ENCODE measurements around the gene SYT2.

DNA sequence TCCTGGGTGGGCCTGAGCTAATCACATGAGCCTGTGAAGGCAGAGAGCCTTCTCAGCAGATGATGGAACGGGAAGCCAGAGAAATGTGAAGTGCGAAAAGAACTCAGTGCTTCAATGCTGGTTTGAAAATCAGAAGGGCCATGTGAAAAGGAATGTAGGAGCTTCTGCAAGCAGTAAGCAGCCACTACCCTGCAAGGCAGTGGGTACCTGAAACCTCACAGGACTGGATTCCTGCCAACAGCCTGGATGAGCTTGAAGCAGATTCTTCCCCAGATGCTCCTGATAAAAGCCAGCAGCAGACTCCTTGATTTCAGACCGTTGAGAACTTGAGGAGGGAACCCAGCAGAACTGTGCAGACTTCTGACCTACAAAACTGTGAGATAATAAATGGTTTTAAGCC lies 158.6 kb downstream of the SYT2 start:
- TF ChIP-seq, protein P1, sequence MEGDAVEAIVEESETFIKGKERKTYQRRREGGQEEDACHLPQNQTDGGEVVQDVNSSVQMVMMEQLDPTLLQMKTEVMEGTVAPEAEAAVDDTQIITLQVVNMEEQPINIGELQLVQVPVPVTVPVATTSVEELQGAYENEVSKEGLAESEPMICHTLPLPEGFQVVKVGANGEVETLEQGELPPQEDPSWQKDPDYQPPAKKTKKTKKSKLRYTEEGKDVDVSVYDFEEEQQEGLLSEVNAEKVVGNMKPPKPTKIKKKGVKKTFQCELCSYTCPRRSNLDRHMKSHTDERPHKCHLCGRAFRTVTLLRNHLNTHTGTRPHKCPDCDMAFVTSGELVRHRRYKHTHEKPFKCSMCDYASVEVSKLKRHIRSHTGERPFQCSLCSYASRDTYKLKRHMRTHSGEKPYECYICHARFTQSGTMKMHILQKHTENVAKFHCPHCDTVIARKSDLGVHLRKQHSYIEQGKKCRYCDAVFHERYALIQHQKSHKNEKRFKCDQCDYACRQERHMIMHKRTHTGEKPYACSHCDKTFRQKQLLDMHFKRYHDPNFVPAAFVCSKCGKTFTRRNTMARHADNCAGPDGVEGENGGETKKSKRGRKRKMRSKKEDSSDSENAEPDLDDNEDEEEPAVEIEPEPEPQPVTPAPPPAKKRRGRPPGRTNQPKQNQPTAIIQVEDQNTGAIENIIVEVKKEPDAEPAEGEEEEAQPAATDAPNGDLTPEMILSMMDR (conservative IDR thresholded peaks at IDR 0.05 in 1 of 2, IDR thresholded peaks at IDR 0.05 in 1 of 2; ENCODE audit: low read depth in 1 of 2, low read length in 2 of 2): no peak
- no peak for TF ChIP-seq EZH2 (IDR thresholded peaks at IDR 0.05; ENCODE audit: low read length, missing control alignments)
